ENCODE data around the gene CDC5L. TPM values are rescaled to one million over a fixed set of nuclear protein-coding genes. Genes with fewer than 3 reads are reported as not detected.

Gene CDC5L
- total RNA-seq, 1 donor from 2014 or later = 25.6 TPM

GRCh38 chr6:44497807-44498206 lies 110.3 kb downstream of the CDC5L start:
- Mint-ChIP-seq H3K27me3 (ENCODE audit: low read depth) (peaks cover 67% of the 10 kb centered on the region), H3K36me3 (no peaks in the 10 kb centered on the region), H3K9me3 (peaks cover 6% of the 10 kb centered on the region), H3K4me1 (no peaks in the 10 kb centered on the region), H3K4me3 (no peak overlapping the region), H3K27ac (no peak overlapping the region)
- DNase-seq (ENCODE audit: low spot score in 2 of 2, unreplicated experiment in 2 of 2) = peak in 1 of 2 experiments; percentile 6
- TF ChIP-seq CTCF (IDR thresholded peaks at IDR 0.05; ENCODE audit: unreplicated experiment) = no peak

- Mint-ChIP-seq H3K27me3 (ENCODE audit: low read depth) (peaks cover 70% of the 10 kb centered on the region), H3K4me3 (no peak overlapping the region), H3K36me3 (no peaks in the 10 kb centered on the region), H3K27ac (no peak overlapping the region), H3K4me1 (no peaks in the 10 kb centered on the region), H3K9me3 (peaks cover 6% of the 10 kb centered on the region)
- peak in 1 of 2 experiments; percentile 14 for DNase-seq (ENCODE audit: low spot score in 2 of 2, unreplicated experiment in 2 of 2)
- no peak for TF ChIP-seq CTCF (IDR thresholded peaks at IDR 0.05; ENCODE audit: unreplicated experiment)
These were observed 110.9 kb downstream of the CDC5L start for GRCh38 chr6:44498436-44498835.

GRCh38 chr6:44499609-44500008 lies 112.1 kb downstream of the CDC5L start:
- DNase-seq (ENCODE audit: low spot score in 2 of 2, unreplicated experiment in 2 of 2) = peak in 1 of 2 experiments; percentile 27
- Mint-ChIP-seq H3K9me3 (peaks cover 6% of the 10 kb centered on the region), H3K27ac (no peak overlapping the region), H3K36me3 (no peaks in the 10 kb centered on the region), H3K4me1 (peaks cover 7% of the 10 kb centered on the region), H3K27me3 (ENCODE audit: low read depth) (peaks cover 67% of the 10 kb centered on the region), H3K4me3 (no peak overlapping the region)
- TF ChIP-seq CTCF (IDR thresholded peaks at IDR 0.05; ENCODE audit: unreplicated experiment) = no peak

Small RNAs within 50 kb of the gene (microRNA-seq; reads per million reads assigned to microRNA genes)
- not detected for gene MIR4642

Other genes with a start within 250 kb of the CDC5L start
- not detected in 3 replicates for gene CAPN11, start 228.9 kb upstream of the CDC5L start, total RNA-seq
- not detected in 3 replicates for gene MYMX, start 170.8 kb upstream of the CDC5L start, total RNA-seq
- 13.2 to 13.9 TPM (median 13.9 TPM) in 3 replicates for gene SLC29A1, start 164.1 kb upstream of the CDC5L start, total RNA-seq
- gene HSP90AB1, start 140.6 kb upstream of the CDC5L start, total RNA-seq = 992 to 1,038 TPM (median 1,015 TPM) in 3 replicates
- 33.4 to 38.2 TPM (median 37.1 TPM) in 3 replicates for gene SLC35B2, start 130.2 kb upstream of the CDC5L start, total RNA-seq
- 8.9 to 9.7 TPM (median 9.2 TPM) in 3 replicates for gene NFKBIE, start 122.2 kb upstream of the CDC5L start, total RNA-seq
- gene TMEM151B, start 117.3 kb upstream of the CDC5L start, total RNA-seq = 0.45 to 0.80 TPM (median 0.56 TPM) in 3 replicates
- 31.6 to 33.5 TPM (median 33.4 TPM) in 3 replicates for gene AARS2, start 74.4 kb upstream of the CDC5L start, total RNA-seq
- not detected in 3 replicates for gene SPATS1, start 45.1 kb upstream of the CDC5L start, total RNA-seq

Measured in mesothelial cell of epicardium (in vitro differentiated cells).